Astrocyte of the spinal cord (primary cell): ENCODE results near the gene RPS3A.

Experiments used
- DNase-seq: peaks from one replicate; pipeline ENCODE4 v3.0.0; 2011; ENCODE audit warnings: low read depth, low spot score
- H3K4me3 ChIP-seq: 2 replicates; pipeline ENCODE4 v1.5.1; 2011; ENCODE audit warnings: low read depth, mild to moderate bottlenecking, low read length, moderate library complexity
- CTCF ChIP-seq: IDR thresholded peaks from 2 replicates; pipeline ENCODE4 v1.5.1; 2012; ENCODE audit warnings: low read depth, mild to moderate bottlenecking, low read length, inconsistent platforms
- in situ Hi-C: cut with HindIII; loops from 2 replicates; pipeline ENCODE4 v1.10.0; 2017; ENCODE audit warnings: low sequenced_read_pairs

Gene RPS3A

GRCh38 chr4:151087467-151087866 lies 12.0 kb upstream of the RPS3A start:
- no peak overlapping the region for H3K4me3 ChIP-seq
- DNase-seq, result no peak
- no peak for TF ChIP-seq CTCF
- in situ Hi-C loops, result no loop called here

GRCh38 chr4:151091047-151091446 lies 8.4 kb upstream of the RPS3A start:
- no peak overlapping the region for H3K4me3 ChIP-seq
- in situ Hi-C loops, result no loop called here
- DNase-seq, result no peak
- no peak for TF ChIP-seq CTCF

GRCh38 chr4:151092488-151092887 lies 6.9 kb upstream of the RPS3A start:
- no peak overlapping the region for H3K4me3 ChIP-seq
- DNase-seq, result no peak
- in situ Hi-C loops, result no loop called here
- no peak for TF ChIP-seq CTCF

- no peak for TF ChIP-seq CTCF
- H3K4me3 ChIP-seq, result no peak overlapping the region
- no peak for DNase-seq
- in situ Hi-C loops, result no loop called here
Observed at GRCh38 chr4:151093203-151093602, 6.2 kb upstream of the RPS3A start.

- DNase-seq, result no peak
- no peak for TF ChIP-seq CTCF
- in situ Hi-C loops, result no loop called here
- H3K4me3 ChIP-seq, result no peak overlapping the region
Observed at GRCh38 chr4:151094290-151094751, 5.1 kb upstream of the RPS3A start.

DNA sequence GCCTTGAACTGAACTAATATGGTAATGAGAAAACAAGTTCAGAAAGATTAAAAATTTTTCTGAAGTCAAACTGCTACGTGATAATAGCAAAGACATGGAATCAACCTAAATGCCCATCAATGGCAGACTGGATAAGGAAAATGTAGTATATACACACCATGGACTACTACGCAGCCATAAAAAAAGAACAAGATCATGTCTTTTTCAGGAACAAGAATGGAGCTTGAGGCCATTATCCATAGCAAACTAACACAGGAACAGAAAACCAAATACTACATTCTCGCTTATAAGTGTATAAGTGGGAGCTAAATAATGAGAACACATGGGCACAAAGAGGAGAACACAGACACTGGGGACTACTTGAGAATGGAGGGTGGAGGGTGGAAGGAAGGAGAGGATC lies 4.3 kb upstream of the RPS3A start:
- H3K4me3 ChIP-seq, result no peak overlapping the region
- in situ Hi-C loops, result no loop called here
- no peak for TF ChIP-seq CTCF
- no peak for DNase-seq

GRCh38 chr4:151097759-151098158 lies 1.7 kb upstream of the RPS3A start:
- H3K4me3 ChIP-seq, result no peak overlapping the region
- in situ Hi-C loops, result no loop called here
- TF ChIP-seq CTCF, result no peak
- DNase-seq, result no peak
